C4-2B (cell line): Measurements from ENCODE around the gene MMD.
"Not testable (repeated sequence)": the region's sequence is repeated elsewhere in the genome, so short reads cannot be mapped to it uniquely, and the experiment has no call there.

Experiments
- H3K27ac ChIP-seq: fragments of 450-650 bp; 2 replicates; pipeline ENCODE4 v1.5.1; 2017
- CTCF ChIP-seq: fragments of 450-650 bp; conservative IDR thresholded peaks from 2 replicates; pipeline ENCODE4 v1.5.1; 2017; ENCODE audit warnings: mild to moderate bottlenecking
- ZFX ChIP-seq: fragments of 450-650 bp; IDR thresholded peaks from 2 replicates; pipeline ENCODE4 v1.6.1; 2017

MMD gene

GRCh38 chr17:55421179-55421934, at the start of gene MMD:
Gene MMD (minus strand): TSS chr17:55421835. CDS start chr17:55421695, 140 bp downstream.
- H3K27ac ChIP-seq = peak within 1 kb of the TSS; percentile 76

GRCh38 chr17:55466671-55467070, 45.0 kb upstream of the MMD start:
- no peak for TF ChIP-seq ZFX
- no peak for TF ChIP-seq CTCF
- no peak overlapping the region for H3K27ac ChIP-seq

More at GRCh38 chr17:55421179-55421934, at the start of gene MMD:
- TF ChIP-seq CTCF = no peak
- peak; percentile 53 for TF ChIP-seq ZFX

GRCh38 chr17:55465771-55466170, 44.1 kb upstream of the MMD start:
- not testable (repeated sequence) for H3K27ac ChIP-seq

GRCh38 chr17:55463600-55463999, 42.0 kb upstream of the MMD start:
- TF ChIP-seq CTCF = no peak
- no peak for TF ChIP-seq ZFX
- H3K27ac ChIP-seq = no peak overlapping the region

GRCh38 chr17:55462711-55463110, 41.1 kb upstream of the MMD start:
- H3K27ac ChIP-seq = no peak overlapping the region
- TF ChIP-seq ZFX = no peak
- TF ChIP-seq CTCF = no peak

- H3K27ac ChIP-seq = no peak overlapping the region
- no peak for TF ChIP-seq ZFX
- TF ChIP-seq CTCF = no peak
These were observed 40.6 kb upstream of the MMD start for GRCh38 chr17:55462234-55462633.

- H3K27ac ChIP-seq = no peak overlapping the region
- TF ChIP-seq CTCF (no peak), ZFX (no peak)
These were observed 37.3 kb upstream of the MMD start for GRCh38 chr17:55458978-55459377.

GRCh38 chr17:55458287-55458900, 36.8 kb upstream of the MMD start:
- H3K27ac ChIP-seq = no peak overlapping the region
- no peak for TF ChIP-seq ZFX
- no peak for TF ChIP-seq CTCF
